Fibroblast of villous mesenchyme (primary cell): ENCODE measurements around the gene PTPRU. TPM values are rescaled to one million over a fixed set of nuclear protein-coding genes. Genes with fewer than 3 reads are reported as not detected.
"Not testable (repeated sequence)": the region's sequence is repeated elsewhere in the genome, so short reads cannot be mapped to it uniquely, and the experiment has no call there.

Source experiments
- DNase-seq: peaks from one replicate; pipeline ENCODE4 v3.0.0-alpha.2; 2010; ENCODE audit warnings: low read depth
- H3K4me3 ChIP-seq: 2 replicates; pipeline ENCODE4 v1.5.1; 2011; ENCODE audit warnings: low read depth, mild to moderate bottlenecking, low read length
- CTCF ChIP-seq: IDR thresholded peaks from 2 replicates; pipeline ENCODE4 v1.5.1; 2012; ENCODE audit warnings: low read depth, mild to moderate bottlenecking, low read length; ENCODE audit not compliant: insufficient read depth
- total RNA-seq: library from RNA; depleted of rRNA; stranded (reverse); fragments of >200 nt; gene quantifications from 2 replicates; pipeline ENCODE4 v1.2.3, GENCODE V29; 2012

PTPRU gene
- total RNA-seq, 1 donor = 6.9 TPM

- DNase-seq = peak; percentile 92
- peak; percentile 10 for TF ChIP-seq CTCF
- peak within 1 kb of the TSS; percentile 77 for H3K4me3 ChIP-seq
Measured at GRCh38 chr1:29230553-29231378, 5.6 kb upstream of the PTPRU start, which contains the start of gene MECR. Gene MECR (minus strand): TSS chr1:29230934. CDS start chr1:29230906, 28 bp downstream.

GRCh38 chr1:29232387-29232786, 3.9 kb upstream of the PTPRU start:
- no peak overlapping the region for H3K4me3 ChIP-seq
- DNase-seq = no peak
- no peak for TF ChIP-seq CTCF

GRCh38 chr1:29233693-29234092, 2.6 kb upstream of the PTPRU start:
- no peak for DNase-seq
- H3K4me3 ChIP-seq = no peak overlapping the region
- no peak for TF ChIP-seq CTCF

- DNase-seq = no peak
- no peak for TF ChIP-seq CTCF
- no peak overlapping the region for H3K4me3 ChIP-seq
Measured at GRCh38 chr1:29234471-29234870, 1.9 kb upstream of the PTPRU start.

- DNase-seq, H3K4me3 ChIP-seq: not testable (repeated sequence)
Measured at GRCh38 chr1:29234881-29235280, 1.4 kb upstream of the PTPRU start.

GRCh38 chr1:29236712-29237128, 398 bp downstream of the PTPRU start:
- peak overlapping the region; percentile 65 for H3K4me3 ChIP-seq
- peak; percentile 20 for DNase-seq
- TF ChIP-seq CTCF = no peak

GRCh38 chr1:29237129-29237821, 953 bp downstream of the PTPRU start:
- H3K4me3 ChIP-seq = peak overlapping the region; percentile 65
- no peak for TF ChIP-seq CTCF
- peak; percentile 49 for DNase-seq
